Suprapubic skin (tissue), 3 donors: ENCODE measurements around the gene TPK1.

ENCODE experiments used
- CTCF ChIP-seq, 2 donors: fragments of 200-600 bp in 1 of 2; fragments of 450-650 bp in 1 of 2; sonication (generic) in 1 of 2; IDR thresholded peaks; one replicate each; pipeline ENCODE4 v1.5.1; 2016 to 2019; ENCODE audit warnings: antibody characterized with exemption in 2 of 2, mild to moderate bottlenecking in 1 of 2, moderate library complexity in 1 of 2
- POLR2A ChIP-seq, 2 donors: fragments of 450-650 bp; IDR thresholded peaks; one replicate each; pipeline ENCODE4 v1.6.1; 2017; ENCODE audit warnings: antibody characterized with exemption in 2 of 2, mild to moderate bottlenecking in 2 of 2, moderate library complexity in 2 of 2

GRCh38 chr7:144459635-144460034 is 376.2 kb downstream of the TPK1 start:
- no peak for TF ChIP-seq POLR2A (IDR thresholded peaks at IDR 0.05)
- TF ChIP-seq CTCF (IDR thresholded peaks at IDR 0.05): no peak
